Activated naive CD8-positive, alpha-beta T cell treated with anti-CD3 and anti-CD28 coated beads for 36 hours (primary cell): ENCODE measurements around the gene MTREX. TPM values are rescaled to one million over a fixed set of nuclear protein-coding genes. Genes with fewer than 3 reads are reported as not detected.

ENCODE experiments used
- DNase-seq: peaks from one replicate; pipeline ENCODE4 v3.0.0; 2021
- H3K27ac Mint-ChIP-seq: one replicate; pipeline ENCODE4 v1.8.0; 2022; ENCODE audit warnings: mild to moderate bottlenecking, moderate library complexity, mixed read lengths
- H3K27me3 Mint-ChIP-seq: one replicate; pipeline ENCODE4 v1.8.0; 2022; ENCODE audit warnings: mild to moderate bottlenecking, mixed read lengths
- H3K36me3 Mint-ChIP-seq: one replicate; pipeline ENCODE4 v1.8.0; 2021; ENCODE audit warnings: mild to moderate bottlenecking, mixed read lengths
- H3K4me1 Mint-ChIP-seq: one replicate; pipeline ENCODE4 v1.8.0; 2021; ENCODE audit warnings: mixed read lengths
- H3K4me3 Mint-ChIP-seq: one replicate; pipeline ENCODE4 v1.8.0; 2022; ENCODE audit warnings: mild to moderate bottlenecking, moderate library complexity, mixed read lengths
- H3K9me3 Mint-ChIP-seq: one replicate; pipeline ENCODE4 v1.8.0; 2022; ENCODE audit warnings: mixed read lengths
- total RNA-seq, 2 experiments: library from RNA; stranded (reverse); gene quantifications; one replicate each; pipeline ENCODE4 v1.2.3, GENCODE V29; 2021

Gene MTREX
- total RNA-seq, 2 experiments from 2014 or later = 96.6 to 107 TPM

DNA sequence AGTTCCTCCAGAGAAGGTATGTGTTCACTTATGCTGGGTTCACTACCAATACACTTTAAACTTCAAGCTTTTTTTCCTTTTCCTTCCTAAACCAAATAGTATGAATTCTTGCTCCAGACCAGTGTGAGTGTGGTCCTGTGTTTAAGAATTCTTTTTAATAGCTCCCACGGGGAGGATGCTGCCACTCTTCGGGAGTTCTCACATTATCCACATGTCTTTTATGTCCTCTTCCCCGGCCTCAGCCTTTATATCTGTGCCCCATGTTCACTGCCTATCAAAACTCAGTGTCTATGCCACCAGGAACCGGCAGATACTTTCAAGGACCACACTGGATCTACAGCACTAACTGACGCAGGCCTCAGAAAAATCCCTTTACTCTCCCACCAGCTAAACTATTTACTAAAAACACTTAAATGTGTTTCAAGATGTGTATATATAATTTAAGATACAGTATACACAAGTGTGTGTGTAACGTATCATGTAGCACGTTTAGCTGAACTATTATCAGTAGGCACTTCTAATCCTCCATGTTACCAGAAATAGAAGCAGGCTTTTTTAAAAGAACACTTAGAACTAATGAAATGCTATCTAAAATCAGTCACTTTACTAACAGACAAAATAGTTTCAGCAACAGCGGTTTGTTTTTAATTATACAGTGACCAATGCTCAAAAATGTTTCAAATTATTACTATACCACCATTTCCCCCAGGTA, 139.0 kb downstream of the MTREX start:
- Mint-ChIP-seq H3K27ac (no peak overlapping the region), H3K4me3 (no peak overlapping the region), H3K9me3 (no peaks in the 10 kb centered on the region), H3K36me3 (peaks cover 2% of the 10 kb centered on the region), H3K27me3 (no peaks in the 10 kb centered on the region), H3K4me1 (peaks cover 7% of the 10 kb centered on the region)
- DNase-seq = no peak

GRCh38 chr5:55450050-55450765, 142.4 kb downstream of the MTREX start:
- no peaks in the 10 kb centered on the region for H3K27me3 Mint-ChIP-seq
- H3K9me3 Mint-ChIP-seq = no peaks in the 10 kb centered on the region
- H3K4me3 Mint-ChIP-seq = no peak overlapping the region
- no peak overlapping the region for H3K27ac Mint-ChIP-seq
- DNase-seq = no peak
- H3K4me1 Mint-ChIP-seq = peaks cover 11% of the 10 kb centered on the region
- peaks cover 10% of the 10 kb centered on the region for H3K36me3 Mint-ChIP-seq

DNA sequence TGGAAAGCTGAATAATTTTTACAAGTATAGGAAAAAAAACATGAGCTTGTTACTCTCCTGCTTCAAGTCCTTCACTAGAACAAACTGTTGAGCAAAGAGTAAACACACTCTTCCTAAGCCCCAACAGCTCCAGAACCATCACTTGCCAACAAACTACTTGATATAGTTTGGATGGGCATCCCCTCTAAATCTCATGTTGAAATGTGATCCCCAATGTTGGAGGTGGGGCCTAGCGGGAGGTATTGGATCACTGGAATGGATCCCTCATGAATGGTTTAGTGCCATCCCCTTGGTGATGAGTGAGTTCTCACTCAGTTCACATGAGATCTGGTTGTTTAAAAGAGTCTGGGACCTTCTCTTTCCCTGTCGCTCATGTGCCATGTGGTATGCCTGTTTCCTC, 144.2 kb downstream of the MTREX start:
- H3K36me3 Mint-ChIP-seq = peaks cover 16% of the 10 kb centered on the region
- no peak for DNase-seq
- peaks cover 18% of the 10 kb centered on the region for H3K4me1 Mint-ChIP-seq
- H3K4me3 Mint-ChIP-seq = no peak overlapping the region
- no peak overlapping the region for H3K27ac Mint-ChIP-seq
- no peaks in the 10 kb centered on the region for H3K27me3 Mint-ChIP-seq
- no peaks in the 10 kb centered on the region for H3K9me3 Mint-ChIP-seq

- H3K27me3 Mint-ChIP-seq = no peaks in the 10 kb centered on the region
- DNase-seq = no peak
- H3K36me3 Mint-ChIP-seq = peaks cover 14% of the 10 kb centered on the region
- H3K4me1 Mint-ChIP-seq = peaks cover 16% of the 10 kb centered on the region
- H3K27ac Mint-ChIP-seq = no peak overlapping the region
- no peak overlapping the region for H3K4me3 Mint-ChIP-seq
- H3K9me3 Mint-ChIP-seq = no peaks in the 10 kb centered on the region
These were observed 145.4 kb downstream of the MTREX start for GRCh38 chr5:55453211-55453610.

DNA sequence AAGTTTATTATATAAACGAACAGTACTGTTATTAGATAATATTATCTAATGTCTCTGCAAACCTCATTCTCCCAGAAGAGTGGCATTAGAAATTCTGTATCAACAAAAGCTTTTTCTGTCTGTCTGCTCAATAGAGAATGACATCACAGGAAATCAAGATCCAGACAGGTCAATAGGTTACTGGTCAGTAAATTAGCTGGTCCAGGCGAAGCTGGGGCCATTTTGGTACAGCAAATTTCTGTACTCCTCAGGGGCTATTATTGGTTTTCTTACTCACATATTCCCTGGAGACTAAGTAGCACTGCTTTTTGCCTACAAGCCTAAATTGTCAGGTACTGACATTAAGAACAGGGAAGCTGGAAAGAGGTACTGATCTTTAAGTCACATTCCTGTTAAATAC, 146.5 kb downstream of the MTREX start:
- peaks cover 14% of the 10 kb centered on the region for H3K36me3 Mint-ChIP-seq
- no peaks in the 10 kb centered on the region for H3K27me3 Mint-ChIP-seq
- H3K4me3 Mint-ChIP-seq = no peak overlapping the region
- no peak overlapping the region for H3K27ac Mint-ChIP-seq
- DNase-seq = no peak
- H3K4me1 Mint-ChIP-seq = peaks cover 16% of the 10 kb centered on the region
- no peaks in the 10 kb centered on the region for H3K9me3 Mint-ChIP-seq

DNA sequence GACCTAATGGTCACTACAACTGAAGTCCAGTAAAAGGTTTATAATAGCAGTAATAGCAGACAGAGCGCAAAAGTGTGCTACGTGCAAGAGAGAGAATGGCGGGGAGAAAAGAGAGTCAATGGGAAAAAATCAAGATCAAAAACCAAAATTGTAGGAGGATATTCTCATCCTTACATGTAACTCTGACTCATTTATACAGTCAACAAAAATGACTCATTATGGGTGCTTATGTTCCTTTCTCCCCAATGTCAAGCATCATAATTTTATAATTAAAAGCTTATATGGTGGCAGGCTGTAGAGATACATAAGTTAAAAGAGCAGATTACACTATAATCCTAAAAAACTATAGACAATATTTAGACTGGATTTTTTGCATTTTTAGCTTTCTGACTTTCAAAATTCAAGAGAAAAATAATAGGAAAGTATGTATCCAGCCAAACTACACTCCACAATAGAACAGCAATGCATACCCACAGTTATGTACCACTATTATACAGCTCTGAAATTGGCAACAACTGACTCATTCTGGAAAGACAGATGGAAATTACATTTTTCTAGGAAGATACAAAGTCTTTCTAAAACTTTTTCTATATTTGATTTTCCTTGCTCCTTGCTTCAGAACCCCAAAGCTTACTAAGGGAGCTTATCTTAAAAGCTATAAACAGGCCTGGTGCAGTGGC, 148.6 kb downstream of the MTREX start:
- peaks cover 13% of the 10 kb centered on the region for H3K4me1 Mint-ChIP-seq
- no peak overlapping the region for H3K4me3 Mint-ChIP-seq
- no peak for DNase-seq
- no peaks in the 10 kb centered on the region for H3K9me3 Mint-ChIP-seq
- no peak overlapping the region for H3K27ac Mint-ChIP-seq
- H3K36me3 Mint-ChIP-seq = peaks cover 16% of the 10 kb centered on the region
- H3K27me3 Mint-ChIP-seq = no peaks in the 10 kb centered on the region

- Mint-ChIP-seq H3K4me3 (no peak overlapping the region), H3K4me1 (peaks cover 7% of the 10 kb centered on the region), H3K27me3 (no peaks in the 10 kb centered on the region), H3K27ac (no peak overlapping the region), H3K36me3 (peaks cover 18% of the 10 kb centered on the region), H3K9me3 (no peaks in the 10 kb centered on the region)
- no peak for DNase-seq
These were observed 151.8 kb downstream of the MTREX start for GRCh38 chr5:55459572-55459971.

GRCh38 chr5:55463613-55464012, 155.8 kb downstream of the MTREX start:
- Mint-ChIP-seq H3K27me3 (no peaks in the 10 kb centered on the region), H3K27ac (no peak overlapping the region), H3K9me3 (no peaks in the 10 kb centered on the region), H3K4me1 (no peaks in the 10 kb centered on the region), H3K36me3 (peaks cover 30% of the 10 kb centered on the region), H3K4me3 (no peak overlapping the region)
- no peak for DNase-seq

- H3K36me3 Mint-ChIP-seq = peaks cover 22% of the 10 kb centered on the region
- no peaks in the 10 kb centered on the region for H3K27me3 Mint-ChIP-seq
- no peak overlapping the region for H3K27ac Mint-ChIP-seq
- no peak for DNase-seq
- H3K4me3 Mint-ChIP-seq = no peak overlapping the region
- no peaks in the 10 kb centered on the region for H3K9me3 Mint-ChIP-seq
- H3K4me1 Mint-ChIP-seq = peaks cover 6% of the 10 kb centered on the region
These were observed 160.2 kb downstream of the MTREX start for GRCh38 chr5:55467862-55468551.

DNA sequence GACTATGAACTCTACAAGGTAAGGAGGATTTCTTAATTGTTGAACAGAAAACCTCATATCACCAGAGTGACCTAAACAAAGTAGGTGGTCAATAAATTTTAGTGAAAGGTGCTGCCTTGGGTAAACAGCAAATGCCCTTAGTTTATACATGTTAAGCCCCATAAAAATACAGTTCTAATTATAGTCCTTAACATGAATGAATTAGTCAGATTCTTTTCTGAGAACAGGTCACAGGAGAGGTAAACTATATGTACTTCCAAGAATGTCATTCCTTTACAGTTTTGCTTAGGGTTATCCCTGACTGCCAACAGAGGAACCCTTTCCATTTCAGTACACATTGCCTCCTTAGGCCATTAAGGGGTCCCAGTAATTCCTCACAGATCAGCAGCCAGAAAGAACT, 162.1 kb downstream of the MTREX start:
- Mint-ChIP-seq H3K4me1 (peaks cover 6% of the 10 kb centered on the region), H3K4me3 (no peak overlapping the region), H3K9me3 (no peaks in the 10 kb centered on the region)

GRCh38 chr5:55470282-55470681, 162.5 kb downstream of the MTREX start:
- Mint-ChIP-seq H3K27ac (no peak overlapping the region), H3K9me3 (no peaks in the 10 kb centered on the region), H3K36me3 (peaks cover 13% of the 10 kb centered on the region), H3K27me3 (no peaks in the 10 kb centered on the region), H3K4me1 (peaks cover 6% of the 10 kb centered on the region), H3K4me3 (no peak overlapping the region)
- no peak for DNase-seq

More for the DNA sequence above, 162.1 kb downstream of the MTREX start:
- Mint-ChIP-seq H3K27ac (no peak overlapping the region), H3K36me3 (peaks cover 17% of the 10 kb centered on the region), H3K27me3 (no peaks in the 10 kb centered on the region)
- no peak for DNase-seq

- Mint-ChIP-seq H3K4me3 (no peak overlapping the region), H3K27me3 (no peaks in the 10 kb centered on the region), H3K9me3 (no peaks in the 10 kb centered on the region), H3K36me3 (peaks cover 6% of the 10 kb centered on the region), H3K27ac (no peak overlapping the region), H3K4me1 (peaks cover 6% of the 10 kb centered on the region)
- DNase-seq = no peak
These were observed 163.7 kb downstream of the MTREX start for GRCh38 chr5:55471468-55471867.

DNA sequence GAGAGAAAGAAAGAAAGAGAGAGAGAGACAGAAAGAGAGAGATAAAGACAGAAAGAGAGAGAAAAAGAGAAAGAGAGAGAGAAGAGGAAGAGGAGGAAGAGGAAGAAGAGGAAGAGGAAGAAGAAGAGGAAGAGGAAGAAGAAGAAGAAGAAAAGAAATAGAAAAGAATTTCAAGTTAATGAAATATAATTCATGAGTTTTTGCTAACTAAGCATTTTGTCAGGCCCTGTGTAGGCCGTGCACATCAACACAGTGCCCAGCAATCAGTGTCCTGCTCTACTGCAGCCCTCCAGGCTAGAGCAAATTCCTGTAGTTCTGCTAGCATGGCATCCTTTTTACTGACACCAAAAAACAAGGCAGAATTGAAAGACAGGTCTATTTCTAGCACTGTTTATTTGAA, 164.9 kb downstream of the MTREX start:
- Mint-ChIP-seq H3K4me1 (peaks cover 6% of the 10 kb centered on the region), H3K4me3 (no peak overlapping the region), H3K27me3 (no peaks in the 10 kb centered on the region), H3K27ac (no peak overlapping the region), H3K9me3 (no peaks in the 10 kb centered on the region), H3K36me3 (peaks cover 4% of the 10 kb centered on the region)
- DNase-seq = no peak
